NB4 (cell line): ENCODE results near the gene WSCD2.

Experiments
- CTCF ChIP-seq: IDR thresholded peaks from one replicate; pipeline ENCODE4 v1.5.1; 2012; ENCODE audit warnings: low read depth, low read length
- MAX ChIP-seq: IDR thresholded peaks from 2 replicates; pipeline ENCODE4 v1.6.1; 2011; ENCODE audit warnings: low read depth, low read length
- POLR2A ChIP-seq: IDR thresholded peaks from 2 replicates; pipeline ENCODE4 v1.6.1; 2011; ENCODE audit warnings: mild to moderate bottlenecking; ENCODE audit not compliant: insufficient read length; ENCODE audit errors: extremely low read depth

GRCh38 chr12:108289350-108290161, 160.5 kb downstream of the WSCD2 start:
- TF ChIP-seq CTCF, result no peak
- no peak for TF ChIP-seq MAX
- TF ChIP-seq POLR2A, result no peak
